ENCODE measurements around the gene ACSL6.

ACSL6 gene

DNA sequence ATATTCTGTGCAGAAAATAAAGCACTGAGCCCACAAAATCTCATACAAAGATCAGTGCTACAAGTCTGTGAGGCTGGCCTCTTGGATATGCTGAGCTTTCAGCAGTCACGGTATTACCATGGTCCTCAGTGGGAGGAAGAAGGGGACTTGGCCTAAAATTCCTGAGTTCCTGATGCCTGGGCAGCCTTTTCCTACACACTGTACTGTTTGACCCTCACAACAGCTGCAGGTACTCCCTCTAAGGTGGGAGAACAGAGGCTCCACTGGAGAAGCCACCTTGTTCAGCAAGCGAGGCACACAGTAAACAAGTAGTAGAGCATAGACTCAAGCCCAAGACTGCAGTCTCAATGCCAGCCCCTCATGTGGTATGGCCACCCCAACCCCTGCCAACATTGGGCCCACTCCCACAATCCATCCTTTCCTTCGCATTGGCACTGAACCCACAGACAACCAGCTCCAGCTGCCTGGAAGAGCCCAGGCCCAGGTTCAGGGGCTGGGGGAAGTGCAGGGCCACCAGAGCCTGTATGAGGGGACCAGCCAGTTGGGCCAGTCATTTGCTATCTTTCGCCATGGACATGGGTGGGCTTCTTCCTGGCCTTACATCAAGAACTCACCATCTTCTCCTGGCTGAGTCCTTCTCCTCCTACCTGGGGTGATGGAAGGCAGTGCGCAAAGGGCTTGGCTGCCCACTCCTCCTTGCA, 14.3 kb downstream of the ACSL6 start:
- DNase-seq (ENCODE audit: low read depth), result no peak
- TF ChIP-seq, protein P1, sequence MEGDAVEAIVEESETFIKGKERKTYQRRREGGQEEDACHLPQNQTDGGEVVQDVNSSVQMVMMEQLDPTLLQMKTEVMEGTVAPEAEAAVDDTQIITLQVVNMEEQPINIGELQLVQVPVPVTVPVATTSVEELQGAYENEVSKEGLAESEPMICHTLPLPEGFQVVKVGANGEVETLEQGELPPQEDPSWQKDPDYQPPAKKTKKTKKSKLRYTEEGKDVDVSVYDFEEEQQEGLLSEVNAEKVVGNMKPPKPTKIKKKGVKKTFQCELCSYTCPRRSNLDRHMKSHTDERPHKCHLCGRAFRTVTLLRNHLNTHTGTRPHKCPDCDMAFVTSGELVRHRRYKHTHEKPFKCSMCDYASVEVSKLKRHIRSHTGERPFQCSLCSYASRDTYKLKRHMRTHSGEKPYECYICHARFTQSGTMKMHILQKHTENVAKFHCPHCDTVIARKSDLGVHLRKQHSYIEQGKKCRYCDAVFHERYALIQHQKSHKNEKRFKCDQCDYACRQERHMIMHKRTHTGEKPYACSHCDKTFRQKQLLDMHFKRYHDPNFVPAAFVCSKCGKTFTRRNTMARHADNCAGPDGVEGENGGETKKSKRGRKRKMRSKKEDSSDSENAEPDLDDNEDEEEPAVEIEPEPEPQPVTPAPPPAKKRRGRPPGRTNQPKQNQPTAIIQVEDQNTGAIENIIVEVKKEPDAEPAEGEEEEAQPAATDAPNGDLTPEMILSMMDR (conservative IDR thresholded peaks at IDR 0.05; ENCODE audit: control insufficient read depth, insufficient read depth, low read depth, low read length), result no peak
- H3K4me3 ChIP-seq (ENCODE audit: control insufficient read depth, low read depth, low read length), result no peak overlapping the region

DNA sequence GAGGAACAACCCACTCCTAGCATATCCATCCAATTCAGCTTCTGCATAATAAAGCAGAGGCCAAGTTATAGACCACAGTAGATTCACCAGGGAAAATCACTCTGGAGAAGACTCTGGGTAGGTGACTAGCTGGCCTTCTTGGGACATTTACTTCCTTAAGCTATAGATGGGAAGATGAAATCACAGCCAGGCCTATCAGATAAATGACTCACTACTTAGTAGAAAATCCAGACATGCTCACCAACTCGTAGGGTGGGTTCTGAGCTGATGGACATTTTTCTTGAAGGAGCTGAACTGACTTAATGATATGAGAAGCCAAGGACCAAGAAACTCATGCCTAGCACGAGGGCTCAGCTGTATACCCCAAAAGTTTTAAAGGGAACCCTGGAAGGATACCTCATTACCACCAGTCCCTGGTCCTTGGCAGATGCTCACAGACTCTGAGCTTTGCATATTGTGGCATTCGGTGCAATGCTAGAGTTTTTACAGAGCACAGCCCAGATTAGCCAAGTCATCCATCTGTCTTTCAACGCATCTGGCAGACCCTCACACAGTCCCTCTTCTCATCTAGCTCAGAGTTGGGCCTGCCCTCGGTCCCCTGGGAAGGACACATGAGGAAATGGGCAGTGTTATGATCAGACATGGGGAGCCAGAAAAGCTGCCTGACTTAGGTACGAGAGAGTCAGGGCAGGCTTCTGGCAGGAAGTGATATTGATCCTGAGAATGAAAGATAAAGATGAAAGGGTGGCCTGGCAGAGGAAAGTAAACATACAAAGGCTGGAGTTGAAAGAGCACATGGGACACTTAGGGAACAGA, 15.0 kb downstream of the ACSL6 start:
- TF ChIP-seq, protein P1 (conservative IDR thresholded peaks at IDR 0.05; ENCODE audit: control insufficient read depth, insufficient read depth, low read depth, low read length), result no peak

DNA sequence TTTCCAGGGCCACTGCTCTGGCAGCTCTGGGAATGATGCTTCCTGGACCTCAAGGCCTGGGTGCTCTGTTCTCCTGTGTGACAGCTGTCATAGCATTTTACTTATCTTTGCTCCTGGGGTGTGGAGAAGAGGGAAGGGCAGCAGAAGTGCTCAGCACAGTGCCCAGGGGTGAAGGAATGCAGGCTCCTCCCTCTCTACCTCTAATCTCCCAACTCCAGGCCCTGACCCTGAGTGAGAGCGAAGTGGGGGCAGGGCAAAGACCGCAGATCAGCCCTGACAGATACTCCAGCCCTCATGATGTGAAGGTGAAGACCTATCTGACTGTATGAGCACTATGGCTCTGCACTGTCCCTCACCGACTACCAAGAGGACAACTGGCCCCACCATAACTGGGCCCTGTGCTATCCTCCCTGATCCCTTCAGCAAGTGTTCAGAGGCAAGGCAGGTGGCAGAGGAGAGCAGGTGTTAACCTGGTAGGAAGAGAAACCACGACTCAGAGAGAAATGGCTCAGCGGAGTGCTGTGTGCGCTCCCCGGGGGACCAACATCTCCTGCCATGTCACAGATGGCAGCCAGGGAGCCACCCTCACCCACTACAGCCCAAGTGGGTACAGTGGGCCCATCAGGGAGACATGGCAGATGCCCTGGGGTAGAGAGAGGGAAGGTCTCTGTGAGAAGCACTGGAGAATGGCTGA, 16.8 kb downstream of the ACSL6 start:
- no peak for DNase-seq (ENCODE audit: low read depth)
- TF ChIP-seq, protein P1 (conservative IDR thresholded peaks at IDR 0.05; ENCODE audit: control insufficient read depth, insufficient read depth, low read depth, low read length), result no peak
- H3K4me3 ChIP-seq (ENCODE audit: control insufficient read depth, low read depth, low read length), result no peak overlapping the region

More for the DNA sequence above, 15.0 kb downstream of the ACSL6 start:
- H3K4me3 ChIP-seq (ENCODE audit: control insufficient read depth, low read depth, low read length), result no peak overlapping the region
- DNase-seq (ENCODE audit: low read depth), result no peak

DNA sequence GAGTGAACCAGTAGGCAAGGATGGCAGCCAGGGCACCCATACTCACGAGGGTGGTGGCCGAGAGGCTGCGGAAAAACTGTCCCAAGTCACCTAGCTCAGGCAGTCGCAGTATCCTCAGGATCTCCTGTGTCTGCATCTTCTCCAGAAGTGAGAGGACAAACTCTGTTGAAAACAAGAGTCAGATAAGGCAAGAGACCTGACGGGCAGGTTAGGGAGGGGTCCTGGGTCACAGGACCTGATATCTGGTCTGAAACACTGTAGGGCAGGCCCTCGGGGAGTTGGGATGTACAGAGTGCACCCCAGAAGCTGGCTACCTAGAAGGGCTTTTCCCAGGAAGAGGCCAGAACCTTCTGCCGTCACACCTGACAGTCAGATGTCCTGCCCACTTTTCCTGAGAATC, 17.4 kb downstream of the ACSL6 start:
- DNase-seq (ENCODE audit: low read depth), result no peak
- TF ChIP-seq, protein P1 (conservative IDR thresholded peaks at IDR 0.05; ENCODE audit: control insufficient read depth, insufficient read depth, low read depth, low read length), result no peak

DNA sequence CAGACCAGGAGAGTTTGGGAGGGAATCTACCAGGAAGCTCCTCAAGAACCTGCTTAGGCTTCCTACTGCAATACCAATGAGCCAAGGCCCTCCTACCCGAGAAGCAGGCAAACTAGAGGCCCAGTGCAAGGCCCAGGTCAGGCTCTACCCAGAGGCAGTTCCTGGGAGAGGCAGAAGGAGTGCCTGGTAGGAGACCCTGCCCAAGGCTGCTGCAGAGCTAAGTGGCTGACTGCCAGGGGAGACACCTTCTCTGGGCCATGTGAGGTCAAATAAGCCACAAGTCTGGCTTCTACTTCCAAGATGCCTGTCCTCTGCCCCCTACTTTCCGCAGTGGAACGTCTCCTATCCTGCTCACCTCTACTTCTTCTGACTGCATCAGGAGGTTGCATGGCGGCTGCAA, 17.8 kb downstream of the ACSL6 start:
- TF ChIP-seq, protein P1 (conservative IDR thresholded peaks at IDR 0.05; ENCODE audit: control insufficient read depth, insufficient read depth, low read depth, low read length), result no peak
- no peak overlapping the region for H3K4me3 ChIP-seq (ENCODE audit: control insufficient read depth, low read depth, low read length)
- no peak for DNase-seq (ENCODE audit: low read depth)

More for the DNA sequence above, 17.4 kb downstream of the ACSL6 start:
- H3K4me3 ChIP-seq (ENCODE audit: control insufficient read depth, low read depth, low read length), result no peak overlapping the region

DNA sequence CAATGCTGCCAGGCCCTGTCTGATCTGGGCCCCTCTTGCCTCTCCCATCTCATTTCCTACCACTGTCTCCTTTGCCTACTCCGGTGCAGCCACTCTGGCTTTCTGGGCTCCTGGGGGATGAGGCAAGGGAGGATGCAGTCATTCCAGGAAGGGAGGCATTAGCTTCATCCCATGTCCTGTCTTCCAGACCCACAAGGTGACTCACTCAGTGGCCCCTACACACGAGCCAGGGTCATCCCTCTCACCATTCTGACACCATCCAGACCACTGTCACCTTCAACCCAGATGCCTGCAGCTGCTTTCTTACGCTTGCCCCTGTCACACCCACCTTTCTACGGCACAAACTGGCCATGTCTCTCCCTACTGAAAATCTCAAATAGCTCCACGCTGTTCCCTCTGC, 19.1 kb downstream of the ACSL6 start:
- no peak overlapping the region for H3K4me3 ChIP-seq (ENCODE audit: control insufficient read depth, low read depth, low read length)

More for the DNA sequence above, 19.1 kb downstream of the ACSL6 start:
- DNase-seq (ENCODE audit: low read depth), result peak; percentile 27
- TF ChIP-seq, protein P1 (conservative IDR thresholded peaks at IDR 0.05; ENCODE audit: control insufficient read depth, insufficient read depth, low read depth, low read length), result no peak

Data from fibroblast of mammary gland (primary cell).